ENCODE results near the gene SLC9A5.

SLC9A5 gene

DNA sequence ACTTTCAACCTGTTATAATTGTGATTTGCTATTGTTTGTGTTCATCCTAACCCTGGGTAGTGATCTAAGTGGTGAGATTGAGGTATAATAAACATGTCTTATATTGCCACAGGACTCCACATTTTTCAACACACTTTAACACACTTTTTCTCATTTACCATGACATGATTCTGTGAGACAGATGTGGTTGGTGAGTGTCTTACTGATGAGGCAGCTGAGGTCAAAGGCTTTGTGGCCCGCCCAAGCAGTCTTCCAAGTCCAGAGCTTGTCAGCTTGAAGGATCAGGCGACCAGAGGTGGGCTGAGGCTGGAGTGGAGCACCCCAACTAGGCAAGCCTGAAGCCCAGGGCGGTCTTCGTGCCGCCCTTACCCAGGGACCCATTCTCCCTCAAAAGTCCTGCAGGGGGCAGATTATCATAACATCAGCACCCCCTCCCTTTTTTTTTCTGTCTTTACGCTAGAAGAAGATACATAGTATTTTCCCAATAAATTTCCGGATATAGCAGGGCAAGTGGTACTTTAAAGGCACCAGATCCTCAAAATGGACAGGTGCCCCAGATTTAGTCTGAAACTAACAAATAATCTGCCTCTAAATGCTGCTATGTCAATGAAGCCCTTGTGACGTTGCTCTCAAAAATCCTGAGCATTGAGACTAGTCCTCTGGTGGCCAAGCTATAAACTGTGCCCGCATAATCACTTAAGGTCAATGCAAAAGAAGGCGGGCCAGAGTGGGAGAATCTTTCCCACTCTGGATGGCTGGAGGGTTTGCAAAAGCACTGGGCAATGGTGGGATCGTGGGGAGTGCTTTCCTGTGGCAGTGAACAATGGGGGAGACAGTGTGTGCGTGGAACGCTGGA is 56.7 kb downstream of the SLC9A5 start:
- H3K4me3 ChIP-seq (ENCODE audit: low read depth, low read length): no peak overlapping the region
- TF ChIP-seq, protein P1, sequence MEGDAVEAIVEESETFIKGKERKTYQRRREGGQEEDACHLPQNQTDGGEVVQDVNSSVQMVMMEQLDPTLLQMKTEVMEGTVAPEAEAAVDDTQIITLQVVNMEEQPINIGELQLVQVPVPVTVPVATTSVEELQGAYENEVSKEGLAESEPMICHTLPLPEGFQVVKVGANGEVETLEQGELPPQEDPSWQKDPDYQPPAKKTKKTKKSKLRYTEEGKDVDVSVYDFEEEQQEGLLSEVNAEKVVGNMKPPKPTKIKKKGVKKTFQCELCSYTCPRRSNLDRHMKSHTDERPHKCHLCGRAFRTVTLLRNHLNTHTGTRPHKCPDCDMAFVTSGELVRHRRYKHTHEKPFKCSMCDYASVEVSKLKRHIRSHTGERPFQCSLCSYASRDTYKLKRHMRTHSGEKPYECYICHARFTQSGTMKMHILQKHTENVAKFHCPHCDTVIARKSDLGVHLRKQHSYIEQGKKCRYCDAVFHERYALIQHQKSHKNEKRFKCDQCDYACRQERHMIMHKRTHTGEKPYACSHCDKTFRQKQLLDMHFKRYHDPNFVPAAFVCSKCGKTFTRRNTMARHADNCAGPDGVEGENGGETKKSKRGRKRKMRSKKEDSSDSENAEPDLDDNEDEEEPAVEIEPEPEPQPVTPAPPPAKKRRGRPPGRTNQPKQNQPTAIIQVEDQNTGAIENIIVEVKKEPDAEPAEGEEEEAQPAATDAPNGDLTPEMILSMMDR (IDR thresholded peaks at IDR 0.05; ENCODE audit: low read depth, low read length): no peak

DNA sequence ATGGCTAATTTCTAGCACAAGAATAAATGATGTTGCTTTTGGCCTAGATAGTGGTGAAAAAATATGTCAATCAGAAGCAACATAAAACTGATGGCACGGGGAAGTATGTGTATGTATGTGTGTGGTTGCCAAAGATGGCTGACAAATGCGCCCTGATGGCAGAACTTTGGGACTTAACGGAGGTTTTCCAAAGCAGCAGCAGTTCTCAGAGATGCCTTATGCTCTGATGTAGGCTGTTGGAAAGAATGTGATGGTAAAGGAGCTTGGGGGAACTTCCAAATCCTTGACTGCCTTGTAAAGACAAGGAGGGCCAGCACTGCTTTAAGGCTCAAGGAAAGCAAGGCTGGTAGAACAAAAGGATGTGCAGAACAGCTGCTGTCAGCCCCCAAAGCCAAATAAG is 61.8 kb downstream of the SLC9A5 start:
- TF ChIP-seq, protein P1 (IDR thresholded peaks at IDR 0.05; ENCODE audit: low read depth, low read length): no peak
- H3K4me3 ChIP-seq (ENCODE audit: low read depth, low read length): no peak overlapping the region

DNA sequence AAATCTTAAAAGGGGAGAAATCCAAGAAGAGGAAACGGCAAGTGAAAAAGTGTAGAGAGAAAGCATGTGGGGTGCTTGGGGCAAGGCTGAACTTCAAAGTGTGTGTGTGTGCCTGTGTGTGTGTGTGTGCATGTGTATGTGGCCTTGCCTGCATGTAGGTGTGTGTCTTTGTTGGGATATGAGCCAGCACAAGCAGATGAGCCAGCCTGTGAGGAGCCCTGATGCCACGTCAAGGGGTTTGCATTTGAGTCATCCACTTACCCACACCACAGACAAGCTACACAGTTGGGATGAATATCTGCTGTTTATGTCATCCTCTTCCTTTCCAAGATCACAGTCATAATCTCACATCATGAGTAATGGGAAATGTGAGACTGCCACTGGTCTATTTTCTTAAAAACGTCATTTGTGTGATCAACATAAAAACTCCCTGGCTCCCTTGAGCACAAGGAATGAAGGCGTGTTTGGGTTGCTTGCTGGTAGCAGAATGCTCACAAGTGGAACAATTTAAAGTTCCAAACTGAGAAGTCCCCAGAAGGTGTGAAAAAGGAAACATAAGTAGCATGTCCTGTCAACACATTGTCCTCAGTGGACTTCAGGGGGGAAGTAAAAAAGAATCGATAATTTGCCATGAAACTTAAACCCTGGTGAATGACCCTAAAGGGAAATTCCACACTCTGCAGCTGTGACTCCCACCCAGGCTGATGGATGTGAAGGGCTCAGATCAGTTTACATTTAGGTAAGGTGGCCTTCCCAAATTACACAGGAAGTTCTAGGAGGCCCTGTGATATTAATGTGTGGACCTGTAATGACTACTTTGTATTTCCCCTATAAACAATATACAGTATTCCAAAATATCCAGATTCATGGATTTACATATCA is 63.1 kb downstream of the SLC9A5 start:
- TF ChIP-seq, protein P1 (IDR thresholded peaks at IDR 0.05; ENCODE audit: low read depth, low read length): no peak
- no peak overlapping the region for H3K4me3 ChIP-seq (ENCODE audit: low read depth, low read length)

DNA sequence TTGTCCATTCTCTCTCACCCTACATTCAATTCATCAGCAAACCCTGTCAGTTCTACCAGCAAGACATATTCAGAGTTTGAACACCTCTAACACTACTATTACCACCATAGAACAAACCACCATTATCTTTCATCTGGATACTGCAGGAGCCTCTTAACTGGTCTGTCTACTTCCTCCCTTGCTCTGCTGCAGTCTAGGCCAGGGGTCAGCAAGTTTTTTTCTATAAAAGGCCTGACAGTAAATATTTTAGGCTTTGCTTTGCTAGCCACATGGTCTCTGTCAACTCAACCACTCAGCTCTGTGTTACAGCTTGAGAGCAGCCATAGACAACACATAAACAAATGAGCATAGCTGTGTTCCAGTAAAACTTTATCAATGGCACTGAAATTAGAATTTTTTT is 63.9 kb downstream of the SLC9A5 start:
- no peak overlapping the region for H3K4me3 ChIP-seq (ENCODE audit: low read depth, low read length)
- TF ChIP-seq, protein P1 (IDR thresholded peaks at IDR 0.05; ENCODE audit: low read depth, low read length): no peak

DNA sequence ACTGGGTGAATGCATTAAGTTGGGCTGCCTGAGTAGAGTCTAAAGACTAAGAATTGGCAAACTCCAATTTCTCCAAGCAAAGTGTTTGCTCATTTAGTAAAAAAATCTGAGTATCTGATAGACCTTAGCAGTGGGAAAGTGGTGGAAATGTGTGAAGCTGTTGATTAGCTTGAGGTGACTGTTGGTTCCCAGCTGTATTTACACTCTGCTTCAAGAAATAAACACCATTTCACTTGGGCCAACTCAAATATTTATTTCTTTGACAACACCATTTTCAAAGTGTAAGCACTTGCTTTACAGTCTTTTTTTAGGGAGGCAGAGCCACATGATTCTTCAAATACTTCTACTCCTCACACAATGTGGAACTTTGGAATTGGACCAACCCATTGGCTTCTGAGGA is 69.1 kb downstream of the SLC9A5 start:
- no peak overlapping the region for H3K4me3 ChIP-seq (ENCODE audit: low read depth, low read length)
- TF ChIP-seq, protein P1 (IDR thresholded peaks at IDR 0.05; ENCODE audit: low read depth, low read length): no peak

Measured in WI38 (cell line).